Retinal pigment epithelial cell (primary cell): ENCODE measurements around the gene BOD1L1.

Experiments
- DNase-seq: peaks from one replicate; pipeline ENCODE4 v3.0.0-alpha.2; 2010; ENCODE audit warnings: low read depth
- H3K4me3 ChIP-seq: 2 replicates; pipeline ENCODE4 v1.5.1; 2011; ENCODE audit warnings: mild to moderate bottlenecking, low read length, control low read depth, moderate library complexity
- TF ChIP-seq, protein P1 (sequence below): conservative IDR thresholded peaks from 2 replicates; pipeline ENCODE4 v1.5.1; 2011; ENCODE audit warnings: low read depth, low read length, control low read depth, inconsistent platforms

Gene BOD1L1

DNA sequence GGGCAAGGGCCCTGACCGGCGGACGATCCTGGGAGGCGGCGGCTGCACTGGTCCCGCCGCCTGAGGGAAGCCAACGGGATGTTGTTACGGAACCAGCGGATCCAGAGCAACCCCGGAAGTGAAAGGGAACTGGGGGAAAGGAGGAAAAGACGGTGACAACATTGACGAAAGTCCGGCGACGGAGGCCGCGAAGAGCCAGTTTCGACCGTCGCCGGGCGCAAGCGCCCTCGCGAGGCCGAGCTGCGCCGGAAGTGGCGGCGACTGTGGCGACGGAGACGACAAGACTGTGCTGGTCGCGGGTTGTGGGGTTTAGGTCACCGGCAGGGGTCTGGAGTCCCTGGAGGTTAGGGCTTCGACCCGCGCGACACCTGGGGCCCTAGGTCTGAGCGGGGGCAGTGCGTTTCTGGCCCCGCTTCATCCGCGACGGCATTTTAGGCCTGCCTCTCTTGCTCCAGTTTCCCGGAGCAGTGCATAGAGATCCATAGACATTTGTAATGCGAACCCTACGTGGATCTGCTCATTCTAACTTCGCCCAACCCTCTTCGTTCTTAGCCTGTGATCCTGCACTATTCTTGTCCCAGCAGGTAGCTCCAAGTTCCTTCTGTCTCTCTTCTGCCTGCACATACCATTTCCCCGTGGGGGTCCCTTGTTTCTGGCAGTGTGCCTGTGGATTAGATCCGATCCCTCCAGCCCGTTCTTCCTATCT lies at the start of gene BOD1L1:
TSS of gene BOD1L1 (minus strand) at position 120 of the 706 bp plus-strand sequence. CDS start 138 bp downstream, outside the sequence.
- peak; percentile 71 for DNase-seq
- H3K4me3 ChIP-seq = peak within 1 kb of the TSS; percentile 98
- TF ChIP-seq, protein P1, sequence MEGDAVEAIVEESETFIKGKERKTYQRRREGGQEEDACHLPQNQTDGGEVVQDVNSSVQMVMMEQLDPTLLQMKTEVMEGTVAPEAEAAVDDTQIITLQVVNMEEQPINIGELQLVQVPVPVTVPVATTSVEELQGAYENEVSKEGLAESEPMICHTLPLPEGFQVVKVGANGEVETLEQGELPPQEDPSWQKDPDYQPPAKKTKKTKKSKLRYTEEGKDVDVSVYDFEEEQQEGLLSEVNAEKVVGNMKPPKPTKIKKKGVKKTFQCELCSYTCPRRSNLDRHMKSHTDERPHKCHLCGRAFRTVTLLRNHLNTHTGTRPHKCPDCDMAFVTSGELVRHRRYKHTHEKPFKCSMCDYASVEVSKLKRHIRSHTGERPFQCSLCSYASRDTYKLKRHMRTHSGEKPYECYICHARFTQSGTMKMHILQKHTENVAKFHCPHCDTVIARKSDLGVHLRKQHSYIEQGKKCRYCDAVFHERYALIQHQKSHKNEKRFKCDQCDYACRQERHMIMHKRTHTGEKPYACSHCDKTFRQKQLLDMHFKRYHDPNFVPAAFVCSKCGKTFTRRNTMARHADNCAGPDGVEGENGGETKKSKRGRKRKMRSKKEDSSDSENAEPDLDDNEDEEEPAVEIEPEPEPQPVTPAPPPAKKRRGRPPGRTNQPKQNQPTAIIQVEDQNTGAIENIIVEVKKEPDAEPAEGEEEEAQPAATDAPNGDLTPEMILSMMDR = peak; percentile 55

DNA sequence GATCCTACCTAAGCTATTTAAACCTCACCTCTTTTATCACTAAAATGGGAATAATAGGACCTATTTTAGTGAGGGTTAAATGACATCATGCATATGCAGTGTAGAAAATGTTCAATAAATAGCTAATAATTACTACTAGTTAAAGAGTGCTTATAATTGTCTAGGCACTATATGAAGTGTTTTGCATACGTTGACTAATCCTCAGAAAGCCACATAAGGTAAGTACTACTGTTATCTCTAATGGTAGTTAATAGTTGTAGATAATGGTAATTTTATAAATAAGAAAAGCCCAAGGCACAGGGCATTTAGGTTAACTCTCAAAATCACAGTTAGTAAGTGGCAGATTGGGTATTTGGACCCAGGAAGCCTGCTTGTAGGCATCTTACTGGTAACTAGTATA lies 47.4 kb upstream of the BOD1L1 start:
- no peak for DNase-seq
- TF ChIP-seq, protein P1 = no peak
- H3K4me3 ChIP-seq = no peak overlapping the region

DNA sequence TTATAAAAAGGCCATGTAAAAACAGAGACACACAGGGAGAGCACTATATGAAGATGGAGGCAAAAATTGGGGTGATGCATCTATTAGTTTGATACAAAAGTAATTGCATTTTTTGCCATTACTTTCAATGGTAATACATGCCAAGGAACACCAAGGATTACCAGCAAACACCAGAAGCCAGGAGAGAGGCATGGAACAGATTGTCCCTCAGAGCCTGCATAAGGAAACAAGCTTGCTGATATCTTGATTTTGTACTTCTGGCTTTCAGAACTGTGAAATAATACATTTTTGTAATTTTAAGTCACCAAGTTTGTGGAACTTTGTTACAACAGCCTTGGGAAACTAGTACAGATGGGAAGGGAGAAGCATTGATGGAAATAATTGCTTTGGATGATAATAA lies 45.6 kb upstream of the BOD1L1 start:
- no peak for DNase-seq
- TF ChIP-seq, protein P1 = no peak
- H3K4me3 ChIP-seq = no peak overlapping the region

DNA sequence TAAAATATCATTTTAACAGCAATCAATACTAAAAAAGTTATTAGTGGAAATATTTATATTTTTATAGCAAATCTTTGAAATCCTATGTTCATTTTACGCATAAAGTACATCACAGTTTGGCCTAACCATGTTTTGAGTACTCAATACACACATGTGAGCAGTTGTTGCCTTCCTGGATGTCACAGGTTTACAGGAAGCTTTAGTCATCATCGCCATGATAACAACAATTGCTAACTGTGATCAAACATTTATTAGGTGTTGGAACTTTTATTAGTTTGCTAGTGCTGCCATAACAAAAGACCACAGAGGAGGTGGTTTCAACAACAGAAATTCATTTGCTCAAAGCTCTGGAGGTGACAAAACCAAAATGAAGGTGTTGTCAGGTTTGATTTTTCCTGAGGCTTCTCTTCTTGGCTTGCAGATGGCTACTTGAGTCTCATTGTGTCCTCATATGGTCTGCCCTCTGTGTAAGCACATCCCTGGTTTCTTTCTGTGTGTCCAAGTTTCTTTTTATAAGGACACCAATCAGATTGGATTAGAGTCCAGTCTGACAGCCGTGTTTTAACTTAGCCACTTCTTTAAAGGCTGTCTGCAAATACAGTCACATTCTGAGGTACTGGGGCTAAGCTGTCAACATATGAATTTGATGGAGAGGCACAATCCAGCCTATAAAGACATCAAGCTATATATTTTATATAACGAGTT lies 43.1 kb upstream of the BOD1L1 start:
- TF ChIP-seq, protein P1 = no peak
- DNase-seq = no peak
- no peak overlapping the region for H3K4me3 ChIP-seq

DNA sequence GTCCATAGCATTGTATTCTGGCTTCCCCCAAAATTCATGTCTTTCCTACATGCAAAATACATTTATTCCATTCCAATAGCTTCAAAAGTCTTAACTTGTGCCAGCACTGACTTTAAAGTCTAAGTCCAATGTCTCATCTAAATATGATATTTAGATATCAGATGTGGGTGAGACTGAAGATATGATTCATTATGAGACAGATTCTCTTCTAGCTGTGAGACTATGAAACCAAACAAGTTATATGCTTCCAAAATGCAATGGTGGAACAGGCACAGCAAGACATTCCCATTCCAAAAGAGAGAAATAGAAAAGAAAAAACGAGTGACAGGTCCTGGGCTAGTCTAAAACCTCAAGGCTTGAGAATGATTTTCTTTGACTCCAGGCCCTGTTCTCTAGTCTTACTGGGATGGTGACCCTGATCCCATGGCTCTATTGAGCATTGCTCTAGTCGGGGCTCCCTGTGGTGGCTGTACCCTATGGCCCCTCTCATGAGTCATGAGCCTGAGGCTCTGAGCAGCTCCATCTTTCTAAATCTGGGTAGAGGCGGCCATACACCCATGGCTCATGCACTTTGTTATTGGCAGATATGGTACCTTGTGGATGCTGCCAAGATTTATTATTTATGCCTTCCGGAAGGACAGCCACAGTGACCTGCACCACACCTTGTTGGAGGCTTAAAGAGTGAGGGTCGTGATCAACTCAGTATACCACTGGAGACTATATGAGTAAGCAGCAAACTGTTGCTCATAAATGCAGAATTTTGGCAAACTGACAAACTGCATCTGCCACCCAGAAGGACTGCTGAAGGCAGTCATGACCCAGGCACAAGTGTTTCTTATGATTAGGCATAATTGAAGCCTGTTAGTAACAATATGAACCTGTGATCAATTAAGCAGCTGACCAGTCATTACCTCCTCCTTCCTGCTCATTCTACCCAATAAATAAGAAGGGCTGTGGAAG lies 38.5 kb upstream of the BOD1L1 start:
- H3K4me3 ChIP-seq = no peak overlapping the region
- TF ChIP-seq, protein P1 = no peak
- DNase-seq = no peak

DNA sequence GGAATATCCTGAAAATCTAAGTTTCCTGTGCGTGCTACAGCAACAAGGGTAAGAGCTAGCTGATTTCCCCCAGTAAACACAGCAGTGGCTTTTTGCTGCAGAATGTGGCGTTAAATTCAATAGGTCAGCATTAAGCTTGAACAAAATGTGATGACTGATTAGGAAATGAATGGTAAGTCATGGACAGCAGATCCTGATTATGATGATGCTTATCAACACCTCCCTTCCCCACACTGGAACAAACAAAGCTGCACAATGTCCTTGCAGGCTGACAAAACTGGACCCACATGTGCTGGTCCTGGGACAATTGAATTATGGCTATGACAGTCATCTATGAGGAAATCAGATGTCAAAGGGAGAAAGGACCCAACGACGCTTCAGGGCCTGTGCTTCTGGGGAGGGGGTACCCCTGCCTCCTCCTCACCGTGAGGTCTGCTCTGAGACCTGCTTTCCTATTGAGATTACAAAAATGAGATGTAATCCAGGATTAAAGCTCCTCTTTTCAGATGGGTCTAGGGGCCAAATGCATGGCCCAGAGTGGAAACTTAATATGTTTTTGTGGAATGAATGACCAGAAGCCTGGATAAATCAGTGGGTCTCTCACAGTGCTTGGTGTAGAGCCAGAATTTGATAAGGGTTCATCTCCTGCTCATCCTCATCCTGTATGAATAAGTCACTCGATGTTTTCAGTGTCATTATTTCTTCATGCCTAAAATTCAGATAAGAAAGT lies 32.0 kb upstream of the BOD1L1 start:
- no peak overlapping the region for H3K4me3 ChIP-seq
- TF ChIP-seq, protein P1 = no peak
- DNase-seq = no peak
